GM12878 (cell line): ENCODE measurements around the gene SLC16A6. TPM values are rescaled to one million over a fixed set of nuclear protein-coding genes. Genes with fewer than 3 reads are reported as not detected.

Experiments
- BMI1 ChIP-seq: fragments of 450-650 bp; IDR thresholded peaks from 2 replicates; pipeline ENCODE4 v1.6.1; 2016; ENCODE audit warnings: mild to moderate bottlenecking, moderate library complexity, borderline replicate concordance
- CBX3 ChIP-seq: fragments of 200-600 bp; sonication (generic); IDR thresholded peaks from 2 replicates; pipeline ENCODE4 v1.6.1; 2016; ENCODE audit warnings: low read depth, borderline replicate concordance
- CEBPZ ChIP-seq: fragments of 150-350 bp; IDR thresholded peaks from 2 replicates; pipeline ENCODE4 v1.6.1; 2016; ENCODE audit warnings: low read depth, low read length
- CREM ChIP-seq: IDR thresholded peaks from 2 replicates; pipeline ENCODE4 v1.6.1; 2014; ENCODE audit warnings: antibody characterized with exemption, low read depth
- FOXM1 ChIP-seq: IDR thresholded peaks from 2 replicates; pipeline ENCODE4 v1.6.1; 2012; ENCODE audit warnings: low read depth, mild to moderate bottlenecking, inconsistent platforms, low read length, moderate library complexity
- HSF1 ChIP-seq: fragments of 150-350 bp; IDR thresholded peaks from 2 replicates; pipeline ENCODE4 v1.6.1; 2014; ENCODE audit warnings: mild to moderate bottlenecking, low read depth, low read length
- IRF3 ChIP-seq: fragments of 450-650 bp; IDR thresholded peaks from 2 replicates; pipeline ENCODE4 v1.6.1; 2014; ENCODE audit warnings: mild to moderate bottlenecking
- NFIC ChIP-seq: IDR thresholded peaks from 2 replicates; pipeline ENCODE4 v1.6.1; 2012; ENCODE audit warnings: low read depth, mild to moderate bottlenecking, inconsistent platforms, low read length, moderate library complexity
- RAD21 ChIP-seq: IDR thresholded peaks from 2 replicates; pipeline ENCODE4 v1.6.1; 2011; ENCODE audit warnings: mild to moderate bottlenecking, low read depth, low read length, moderate library complexity; ENCODE audit not compliant: insufficient read depth
- RELB ChIP-seq: fragments of 450-650 bp; IDR thresholded peaks from 2 replicates; pipeline ENCODE4 v1.6.1; 2017; ENCODE audit warnings: low read depth, mild to moderate bottlenecking, moderate library complexity
- REST ChIP-seq: IDR thresholded peaks from 2 replicates; pipeline ENCODE4 v1.6.1; 2012; ENCODE audit warnings: mild to moderate bottlenecking, low read depth, low read length
- ZNF687 ChIP-seq: fragments of 450-650 bp; IDR thresholded peaks from 2 replicates; pipeline ENCODE4 v1.6.1; 2017; ENCODE audit warnings: mild to moderate bottlenecking, moderate library complexity
- polyA plus RNA-seq, 11 experiments: library from polyadenylated mRNA; depleted of rRNA in 4 of 11; unstranded in 6 of 11; stranded (reverse) in 5 of 11; fragments of >200 nt; fragmentation: Nextera tagmentation in 4 of 11; fragmentation: Illumina TruSeq in 1 of 11; extraction: Ambion mirVana in 4 of 11; extraction: Trizol in 1 of 11; gene quantifications; 1 replicate in 1 of 11; 2 replicates in 10 of 11; pipeline versions ENCODE4 v1.2.1 to v1.2.3, GENCODE V29; 2011 to 2016; ENCODE audit warnings: inconsistent platforms in 2 of 11, missing spikeins in 2 of 11, low read depth in 1 of 11
- total RNA-seq, 4 experiments: library from RNA; depleted of rRNA in 3 of 4; stranded (reverse); fragments of >200 nt in 3 of 4; fragmentation: Illumina TruSeq in 1 of 4; extraction: Trizol in 1 of 4; gene quantifications; 2 replicates each; pipeline versions ENCODE4 v1.2.1 to v1.2.3, GENCODE V29; 2013 to 2021

The SLC16A6 gene
- total and polyA plus RNA-seq, 10 of the 15 experiments (the other 5 are each of a cell fraction or from before 2014, with no cell fraction given): 2.4 to 8.8 (median 6.0) TPM

GRCh38 chr17:68291836-68292688 is 1.1 kb upstream of the SLC16A6 start (continued):
- TF ChIP-seq NFIC: no peak
- no peak for TF ChIP-seq CEBPZ
- TF ChIP-seq IRF3: no peak
- TF ChIP-seq RAD21: no peak
- TF ChIP-seq BMI1: no peak
- TF ChIP-seq REST: 0 out of 2 replicates have a peak, but pooled peaks have one; percentile 21
- no peak for TF ChIP-seq ZNF687
- TF ChIP-seq HSF1: no peak
- TF ChIP-seq CREM: peak; percentile 43; the same call in 1 of the 2 replicates
- TF ChIP-seq RELB: no peak
- no peak for TF ChIP-seq CBX3
- no peak for TF ChIP-seq FOXM1
